Endothelial cell of hepatic sinusoid (primary cell): Measurements from ENCODE around the gene MTCL1.

Experiments used
- in situ Hi-C: cut with HindIII; loops from 2 replicates; pipeline ENCODE4 v1.10.0; 2017; ENCODE audit warnings: low sequenced_read_pairs

MTCL1 gene

GRCh38 chr18:8849696-8850095, 144.3 kb downstream of the MTCL1 start:
- in situ Hi-C loops, result no loop called here

- in situ Hi-C loops, result no loop called here
Observed at GRCh38 chr18:8851659-8852058, 146.3 kb downstream of the MTCL1 start.

GRCh38 chr18:8854550-8854949, 149.2 kb downstream of the MTCL1 start:
- in situ Hi-C loops, result no loop called here

- in situ Hi-C loops, result no loop called here
Observed at GRCh38 chr18:8854962-8855361, 149.6 kb downstream of the MTCL1 start.

GRCh38 chr18:8856212-8856611, 150.9 kb downstream of the MTCL1 start:
- in situ Hi-C loops, result no loop called here

- in situ Hi-C loops, result no loop called here
Observed at GRCh38 chr18:8856769-8857393, 151.5 kb downstream of the MTCL1 start.

GRCh38 chr18:8857806-8858205, 152.4 kb downstream of the MTCL1 start:
- in situ Hi-C loops, result no loop called here

GRCh38 chr18:8858888-8859511, 153.6 kb downstream of the MTCL1 start:
- in situ Hi-C loops, result no loop called here

- in situ Hi-C loops, result no loop called here
Observed at GRCh38 chr18:8860845-8861642, 155.7 kb downstream of the MTCL1 start.

- in situ Hi-C loops, result no loop called here
Observed at GRCh38 chr18:8863427-8863826, 158.1 kb downstream of the MTCL1 start.

GRCh38 chr18:8865934-8866333, 160.6 kb downstream of the MTCL1 start:
- in situ Hi-C loops, result loop anchor here (5.0 kb wide), 1 partner anchor 66 kb away; no protein-coding TSS in a partner anchor

GRCh38 chr18:8866679-8867078, 161.3 kb downstream of the MTCL1 start:
- in situ Hi-C loops, result loop anchor here (5.0 kb wide), 1 partner anchor 66 kb away; no protein-coding TSS in a partner anchor

GRCh38 chr18:8868276-8868675, 162.9 kb downstream of the MTCL1 start:
- in situ Hi-C loops, result loop anchor here (5.0 kb wide), 1 partner anchor 64 kb away; no protein-coding TSS in a partner anchor

- in situ Hi-C loops, result loop anchor here (5.0 kb wide), 1 partner anchor 63 kb away; no protein-coding TSS in a partner anchor
Observed at GRCh38 chr18:8868779-8869415, 163.5 kb downstream of the MTCL1 start.

- in situ Hi-C loops, result loop anchor here (5.0 kb wide), 1 partner anchor 63 kb away; no protein-coding TSS in a partner anchor
Observed at GRCh38 chr18:8869696-8870095, 164.3 kb downstream of the MTCL1 start.

- in situ Hi-C loops, result no loop called here
Observed at GRCh38 chr18:8870528-8870927, 165.2 kb downstream of the MTCL1 start.

GRCh38 chr18:8871489-8871888, 166.1 kb downstream of the MTCL1 start:
- in situ Hi-C loops, result no loop called here

- in situ Hi-C loops, result no loop called here
Observed at GRCh38 chr18:8874872-8875271, 169.5 kb downstream of the MTCL1 start.

- in situ Hi-C loops, result no loop called here
Observed at GRCh38 chr18:8876887-8877286, 171.5 kb downstream of the MTCL1 start.

GRCh38 chr18:8881103-8881502, 175.7 kb downstream of the MTCL1 start:
- in situ Hi-C loops, result no loop called here
